Measurements from ENCODE around the gene FLNB. TPM values are rescaled to one million over a fixed set of nuclear protein-coding genes. Genes with fewer than 3 reads are reported as not detected.
A peak's percentile ranks its signal among the peaks of the same experiment; 100 is the strongest.

Gene FLNB
- total and polyA plus RNA-seq, 2 of the 4 experiments (the other 2 are of a cell fraction) = 78.0 to 136 TPM

DNA sequence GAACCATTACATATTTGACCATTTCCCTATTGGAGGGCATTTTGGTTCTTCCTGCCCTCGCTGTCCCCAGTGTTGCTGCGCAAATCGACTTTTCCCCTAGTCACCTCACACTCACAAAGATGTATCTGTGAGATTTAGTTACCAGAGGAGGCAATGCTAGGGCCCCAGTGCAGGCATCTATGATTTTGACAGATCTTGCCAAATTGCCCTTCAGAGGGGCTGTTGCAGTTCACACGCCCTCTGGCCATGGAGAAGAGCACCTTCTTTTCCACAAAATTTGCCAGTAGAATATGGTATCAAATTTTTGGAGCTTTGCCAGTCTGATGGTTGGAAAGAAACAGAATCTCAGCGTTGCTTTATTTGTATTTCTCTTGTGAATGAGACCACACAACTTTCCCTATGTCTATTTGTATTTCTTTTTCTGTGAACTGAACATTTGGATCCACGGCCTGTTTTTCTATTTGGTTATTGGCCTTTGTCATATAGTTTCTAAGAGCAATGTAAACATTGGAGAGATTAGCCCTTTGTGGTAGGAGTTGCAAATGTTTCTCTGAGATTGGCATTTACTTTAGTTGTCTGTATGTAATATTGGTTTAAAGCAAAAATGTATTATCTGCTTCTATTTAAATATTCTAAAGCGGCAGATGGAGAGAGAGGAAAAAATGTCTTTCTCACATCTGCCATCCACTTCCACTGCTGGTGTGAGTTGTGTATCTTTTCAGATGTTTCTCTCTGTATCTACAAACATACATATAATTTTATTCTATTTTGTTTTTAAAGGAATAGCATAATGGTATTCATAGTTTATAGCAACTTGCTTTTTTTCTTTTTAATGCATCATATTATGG lies 136.5 kb downstream of the FLNB start:
- H4K5ac ChIP-seq (ENCODE audit: low read depth, low read length) = no peak overlapping the region
- no peak overlapping the region for H3K23ac ChIP-seq (ENCODE audit: low read depth, low read length)
- peaks cover 2% of the 10 kb centered on the region; the same call in 1 of the 2 replicates for H3K4me1 ChIP-seq (ENCODE audit: control insufficient read depth, insufficient read depth, low read length)
- H2AFZ ChIP-seq (replicated peaks; ENCODE audit: low read length, poor library complexity) = no peak overlapping the region
- no TSS peak for BruUV-seq (replicated peaks)
- CTCF ChIA-PET = no interaction called here
- dilution Hi-C loops (cut with HindIII; ENCODE audit: low sequenced_read_pairs, unreplicated experiment) (no loop called here), in situ Hi-C loops (cut with MboI; ENCODE audit: low sequenced_read_pairs) (no loop called here), intact Hi-C loops (cut with micrococcal nuclease) (no loop called here)
- no peak overlapping the region for H3K56ac ChIP-seq (ENCODE audit: extremely low read depth, insufficient read depth, low read length)
- no peak overlapping the region for H2BK120ac ChIP-seq (ENCODE audit: low read depth, low read length)
- TF ChIP-seq SMC3 (IDR thresholded peaks at IDR 0.05; ENCODE audit: low read depth, low read length) (no peak), NFE2L2 (IDR thresholded peaks at IDR 0.05; ENCODE audit: low read depth, low read length) (no peak), RCOR1 (IDR thresholded peaks at IDR 0.05; ENCODE audit: insufficient replicate concordance, low read length) (no peak), MAZ (IDR thresholded peaks at IDR 0.05; ENCODE audit: borderline replicate concordance, low read depth, low read length) (no peak), RFX5 (IDR thresholded peaks at IDR 0.05; ENCODE audit: low read depth, low read length) (no peak)
- TF ChIP-seq, protein P1, sequence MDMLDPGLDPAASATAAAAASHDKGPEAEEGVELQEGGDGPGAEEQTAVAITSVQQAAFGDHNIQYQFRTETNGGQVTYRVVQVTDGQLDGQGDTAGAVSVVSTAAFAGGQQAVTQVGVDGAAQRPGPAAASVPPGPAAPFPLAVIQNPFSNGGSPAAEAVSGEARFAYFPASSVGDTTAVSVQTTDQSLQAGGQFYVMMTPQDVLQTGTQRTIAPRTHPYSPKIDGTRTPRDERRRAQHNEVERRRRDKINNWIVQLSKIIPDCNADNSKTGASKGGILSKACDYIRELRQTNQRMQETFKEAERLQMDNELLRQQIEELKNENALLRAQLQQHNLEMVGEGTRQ (IDR thresholded peaks at IDR 0.05; ENCODE audit: low read depth, low read length) = no peak
- TF ChIP-seq, protein P2, sequence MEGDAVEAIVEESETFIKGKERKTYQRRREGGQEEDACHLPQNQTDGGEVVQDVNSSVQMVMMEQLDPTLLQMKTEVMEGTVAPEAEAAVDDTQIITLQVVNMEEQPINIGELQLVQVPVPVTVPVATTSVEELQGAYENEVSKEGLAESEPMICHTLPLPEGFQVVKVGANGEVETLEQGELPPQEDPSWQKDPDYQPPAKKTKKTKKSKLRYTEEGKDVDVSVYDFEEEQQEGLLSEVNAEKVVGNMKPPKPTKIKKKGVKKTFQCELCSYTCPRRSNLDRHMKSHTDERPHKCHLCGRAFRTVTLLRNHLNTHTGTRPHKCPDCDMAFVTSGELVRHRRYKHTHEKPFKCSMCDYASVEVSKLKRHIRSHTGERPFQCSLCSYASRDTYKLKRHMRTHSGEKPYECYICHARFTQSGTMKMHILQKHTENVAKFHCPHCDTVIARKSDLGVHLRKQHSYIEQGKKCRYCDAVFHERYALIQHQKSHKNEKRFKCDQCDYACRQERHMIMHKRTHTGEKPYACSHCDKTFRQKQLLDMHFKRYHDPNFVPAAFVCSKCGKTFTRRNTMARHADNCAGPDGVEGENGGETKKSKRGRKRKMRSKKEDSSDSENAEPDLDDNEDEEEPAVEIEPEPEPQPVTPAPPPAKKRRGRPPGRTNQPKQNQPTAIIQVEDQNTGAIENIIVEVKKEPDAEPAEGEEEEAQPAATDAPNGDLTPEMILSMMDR (conservative IDR thresholded peaks at IDR 0.05; ENCODE audit: low read depth, low read length) = no peak
- H3K14ac ChIP-seq (replicated peaks; ENCODE audit: low read depth, low read length) = no peak overlapping the region
- no peak overlapping the region for H4K91ac ChIP-seq (ENCODE audit: insufficient read depth, low read depth, low read length)
- no peak overlapping the region for H3K9ac ChIP-seq (ENCODE audit: low read depth, low read length)
- H2BK5ac ChIP-seq (ENCODE audit: low read depth, low read length, poor library complexity, severe bottlenecking) = no peak overlapping the region
- no peak overlapping the region for H3K18ac ChIP-seq (ENCODE audit: low read depth, low read length)
- WGBS, 2 experiments (ENCODE audit: extremely low coverage in 2 of 2, insufficient read length in 1 of 2) = no CpG with 5 or more reads among the region's 7 CpGs
- no peak overlapping the region for H3K4me3 ChIP-seq (ENCODE audit: insufficient read depth, low read depth, low read length)
- H3K36me3 ChIP-seq (ENCODE audit: control insufficient read depth, insufficient read depth, low read length) = peaks cover 80% of the 10 kb centered on the region
- H2AK9ac ChIP-seq (replicated peaks; ENCODE audit: low read depth, low read length, poor library complexity) = peak overlapping the region; percentile 10
- POLR2A ChIA-PET (ENCODE audit: unreplicated experiment) = no interaction called here
- ATAC-seq (ENCODE audit: low read depth) (no peak), DNase-seq (no peak)
- H3K4ac ChIP-seq (ENCODE audit: low read depth, low read length) = no peak overlapping the region
- H4K8ac ChIP-seq (ENCODE audit: low read depth in 2 of 2, low read length in 2 of 2) = no peak overlapping the region
- peaks cover 32 to 50% of the 10 kb centered on the region in 2 experiments for H3K79me1 ChIP-seq (ENCODE audit: low read depth in 1 of 2, low read length in 2 of 2)
- H2AK5ac ChIP-seq (ENCODE audit: low read depth, low read length) = no peak overlapping the region
- H3K4me2 ChIP-seq (ENCODE audit: low read depth, low read length) = no peak overlapping the region
- H2BK20ac ChIP-seq (ENCODE audit: low read depth, low read length) = no peak overlapping the region
- H3K9me3 ChIP-seq (ENCODE audit: control insufficient read depth, insufficient read depth, low read length) = no peaks in the 10 kb centered on the region
- no peak overlapping the region for H2BK15ac ChIP-seq (ENCODE audit: low read depth, low read length)
- no peak overlapping the region for H3K27ac ChIP-seq (ENCODE audit: insufficient read depth, low read length)
- peaks cover 36% of the 10 kb centered on the region for H3K9me1 ChIP-seq (ENCODE audit: insufficient read depth, low read length)
- no peaks in the 10 kb centered on the region for H4K20me1 ChIP-seq (ENCODE audit: insufficient read depth, low read length)
- no peaks in the 10 kb centered on the region for H3K27me3 ChIP-seq (ENCODE audit: control insufficient read depth, insufficient read depth, low read length)
